Loucy (cell line): ENCODE results near the gene MRPL22.

Source experiments
- H2AFZ ChIP-seq: fragments of 200-600 bp; sonication (generic); 2 replicates; pipeline ENCODE4 v1.6.0; 2016; ENCODE audit warnings: antibody characterized with exemption, mild to moderate bottlenecking, low read length, moderate library complexity
- H3F3A ChIP-seq: fragments of 200-600 bp; 2 replicates; pipeline ENCODE4 v1.6.0; 2016; ENCODE audit warnings: antibody characterized with exemption, low read depth, mild to moderate bottlenecking
- H3K27me3 ChIP-seq: fragments of 200-600 bp; sonication (generic); 2 replicates; pipeline ENCODE4 v1.6.1; 2014; ENCODE audit warnings: low read length, mild to moderate bottlenecking; ENCODE audit not compliant: insufficient read depth, poor library complexity, severe bottlenecking
- H3K36me3 ChIP-seq: fragments of 200-600 bp; sonication (generic); 2 replicates; pipeline ENCODE4 v1.6.1; 2016; ENCODE audit warnings: low read length; ENCODE audit not compliant: insufficient read depth
- H3K4me1 ChIP-seq: fragments of 200-600 bp; sonication (generic); 2 replicates; pipeline ENCODE4 v1.5.1; 2014; ENCODE audit warnings: low read length, mild to moderate bottlenecking; ENCODE audit not compliant: insufficient read depth, poor library complexity, severe bottlenecking
- H3K4me2 ChIP-seq: fragments of 200-600 bp; sonication (generic); 2 replicates; pipeline ENCODE4 v1.6.0; 2014; ENCODE audit warnings: antibody characterized with exemption, low read length, low read depth, mild to moderate bottlenecking; ENCODE audit not compliant: poor library complexity, severe bottlenecking
- H3K4me3 ChIP-seq: fragments of 200-600 bp; sonication (generic); 2 replicates; pipeline ENCODE4 v1.5.1; 2014; ENCODE audit warnings: low read length, mild to moderate bottlenecking, mixed read lengths; ENCODE audit not compliant: poor library complexity, severe bottlenecking
- H3K79me2 ChIP-seq: fragments of 200-600 bp; sonication (generic); 2 replicates; pipeline ENCODE4 v1.6.1; 2014; ENCODE audit warnings: low read length; ENCODE audit not compliant: insufficient read depth
- H3K9ac ChIP-seq: fragments of 200-600 bp; sonication (generic); 2 replicates; pipeline ENCODE4 v1.6.0; 2014; ENCODE audit warnings: mild to moderate bottlenecking, low read depth, low read length, moderate library complexity; ENCODE audit not compliant: poor library complexity, severe bottlenecking
- H3K9me2 ChIP-seq: fragments of 200-600 bp; sonication (generic); replicated peaks from 2 replicates; pipeline ENCODE4 v1.6.1; 2016; ENCODE audit warnings: low read depth, low read length, mixed read lengths
- H3K9me3 ChIP-seq: fragments of 200-600 bp; sonication (generic); 2 replicates; pipeline ENCODE4 v1.6.1; 2014; ENCODE audit warnings: mild to moderate bottlenecking, antibody characterized with exemption, low read length, low read depth; ENCODE audit not compliant: insufficient read depth
- H4K20me1 ChIP-seq: fragments of 200-600 bp; sonication (generic); 2 replicates; pipeline ENCODE4 v1.6.0; 2014; ENCODE audit warnings: antibody characterized with exemption, low read length, mild to moderate bottlenecking; ENCODE audit not compliant: insufficient read depth, poor library complexity, severe bottlenecking
- CTCF ChIP-seq: fragments of 200-600 bp; sonication (generic); conservative IDR thresholded peaks from 2 replicates; pipeline ENCODE4 v1.5.1; 2014; ENCODE audit warnings: mild to moderate bottlenecking, antibody characterized with exemption, low read length
- EZH2phosphoT487 ChIP-seq: fragments of 200-600 bp; IDR thresholded peaks from 2 replicates; pipeline ENCODE4 v1.6.1; 2018; ENCODE audit warnings: antibody characterized with exemption, mild to moderate bottlenecking, moderate library complexity, borderline replicate concordance

MRPL22 gene

DNA sequence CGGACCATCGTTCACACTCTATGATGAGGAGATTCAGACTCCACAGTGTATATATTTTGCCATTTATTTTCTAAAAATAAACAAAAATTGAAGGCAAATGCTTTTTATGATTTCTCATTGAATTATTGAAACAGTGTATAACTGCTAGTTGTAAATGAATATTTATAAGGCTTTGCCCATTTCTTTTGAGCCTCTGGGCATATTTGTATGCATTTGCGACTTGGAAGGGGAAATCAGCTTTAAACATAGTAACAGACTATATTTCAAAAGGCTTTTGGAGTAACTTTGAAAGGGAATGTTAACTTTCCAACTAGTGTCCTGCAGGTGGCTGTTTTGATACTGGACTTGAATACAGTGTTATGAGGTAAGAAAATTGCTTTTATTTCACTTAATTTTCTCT is 26.0 kb downstream of the MRPL22 start:
- H4K20me1 ChIP-seq: no peaks in the 10 kb centered on the region
- no peak overlapping the region for H2AFZ ChIP-seq
- H3K4me2 ChIP-seq: no peak overlapping the region
- H3K9ac ChIP-seq: no peak overlapping the region
- H3K27me3 ChIP-seq: no peaks in the 10 kb centered on the region
- H3K79me2 ChIP-seq: no peaks in the 10 kb centered on the region
- no peaks in the 10 kb centered on the region for H3K9me2 ChIP-seq
- no peaks in the 10 kb centered on the region for H3K9me3 ChIP-seq
- H3K36me3 ChIP-seq: peaks cover 25% of the 10 kb centered on the region; the same call in 1 of the 2 replicates
- no peaks in the 10 kb centered on the region for H3K4me1 ChIP-seq
- no peaks in the 10 kb centered on the region for H3F3A ChIP-seq
- H3K4me3 ChIP-seq: no peak overlapping the region
- no peak for TF ChIP-seq EZH2phosphoT487
- no peak for TF ChIP-seq CTCF

DNA sequence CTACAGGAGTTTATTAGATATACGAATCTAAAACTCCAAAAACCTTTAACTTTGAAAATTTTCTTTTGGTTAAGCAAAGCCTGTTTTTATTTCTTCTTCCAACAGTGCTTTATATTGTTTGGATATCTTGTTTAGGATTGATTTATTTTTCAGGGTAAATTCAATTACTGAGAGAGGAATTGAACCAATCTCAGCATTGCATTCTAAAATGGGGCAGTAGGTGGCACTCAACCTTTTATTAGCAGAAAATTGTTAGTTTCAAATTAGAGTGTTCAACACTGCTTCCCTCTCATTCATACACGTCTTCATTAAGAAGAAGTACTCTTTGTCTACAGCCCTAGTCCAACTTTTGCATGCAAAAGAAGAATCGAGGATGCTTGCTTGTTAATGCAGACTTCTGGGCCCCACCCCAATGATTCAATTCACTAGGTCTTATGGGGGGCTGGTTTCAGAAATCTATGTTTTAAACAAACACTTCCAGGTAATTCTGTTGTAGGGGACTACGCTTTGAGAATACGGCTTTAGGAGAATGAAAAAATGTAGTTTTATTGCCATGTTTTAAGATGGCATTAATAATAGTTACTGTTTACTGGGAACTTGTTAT is 26.6 kb downstream of the MRPL22 start:
- no peaks in the 10 kb centered on the region for H3K4me1 ChIP-seq
- no peaks in the 10 kb centered on the region for H3K79me2 ChIP-seq
- H2AFZ ChIP-seq: no peak overlapping the region
- no peaks in the 10 kb centered on the region for H4K20me1 ChIP-seq
- no peaks in the 10 kb centered on the region for H3K27me3 ChIP-seq
- H3K9ac ChIP-seq: no peak overlapping the region
- H3K4me2 ChIP-seq: no peak overlapping the region
- H3K36me3 ChIP-seq: peaks cover 21% of the 10 kb centered on the region; the same call in 1 of the 2 replicates
- H3K9me3 ChIP-seq: no peaks in the 10 kb centered on the region
- no peaks in the 10 kb centered on the region for H3K9me2 ChIP-seq
- H3K4me3 ChIP-seq: no peak overlapping the region
- H3F3A ChIP-seq: no peaks in the 10 kb centered on the region
- TF ChIP-seq CTCF: peak; percentile 50
- no peak for TF ChIP-seq EZH2phosphoT487

GRCh38 chr5:154968953-154969352 is 28.1 kb downstream of the MRPL22 start:
- Histone ChIP-seq H3K4me2 (no peak overlapping the region), H2AFZ (no peak overlapping the region), H3K4me1 (no peaks in the 10 kb centered on the region), H3K4me3 (no peak overlapping the region), H3K27me3 (no peaks in the 10 kb centered on the region), H3K9ac (no peak overlapping the region), H3K9me2 (no peaks in the 10 kb centered on the region), H3F3A (no peaks in the 10 kb centered on the region), H4K20me1 (no peaks in the 10 kb centered on the region), H3K9me3 (no peaks in the 10 kb centered on the region), H3K79me2 (no peaks in the 10 kb centered on the region), H3K36me3 (peaks cover 20% of the 10 kb centered on the region; the same call in 1 of the 2 replicates)
- TF ChIP-seq EZH2phosphoT487 (no peak), CTCF (no peak)
